ENCODE measurements around the gene PLA2G4C.

- TF ChIP-seq EP300 (IDR thresholded peaks at IDR 0.05) (no peak), POLR2AphosphoS5 (IDR thresholded peaks at IDR 0.05) (no peak)
These were observed 43.4 kb upstream of the PLA2G4C start for GRCh38 chr19:48154003-48154402.

All from gastroesophageal sphincter (tissue), 2 donors.